ENCODE results near the gene DNM3. TPM values are rescaled to one million over a fixed set of nuclear protein-coding genes. Genes with fewer than 3 reads are reported as not detected.

Gene DNM3
- polyA plus RNA-seq, 1 of the 3 experiments (the other 2 are of a cell fraction): 0.43 TPM

DNA sequence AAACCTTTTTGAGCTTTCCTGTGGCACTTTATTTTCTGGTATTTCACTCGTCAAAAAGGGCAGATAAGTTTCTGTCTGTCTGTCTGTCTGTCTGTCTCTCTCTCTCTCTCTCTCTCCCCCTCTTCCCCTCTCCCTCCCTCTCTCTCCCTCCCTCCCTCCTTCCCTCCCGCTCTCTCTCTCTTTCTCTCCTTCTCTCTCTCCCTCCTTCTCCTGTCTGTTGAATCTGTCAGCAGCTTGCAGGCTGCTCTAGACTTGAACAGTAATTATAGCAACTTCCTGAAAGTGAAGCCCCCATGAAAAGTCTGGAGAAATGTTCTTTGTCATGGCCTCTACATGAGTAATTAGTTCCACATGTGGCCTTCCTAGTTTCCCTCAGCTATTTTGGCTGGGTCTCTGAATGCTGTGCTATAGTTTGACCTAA is 303.9 kb downstream of the DNM3 start (continued):
- TF ChIP-seq, protein P1, sequence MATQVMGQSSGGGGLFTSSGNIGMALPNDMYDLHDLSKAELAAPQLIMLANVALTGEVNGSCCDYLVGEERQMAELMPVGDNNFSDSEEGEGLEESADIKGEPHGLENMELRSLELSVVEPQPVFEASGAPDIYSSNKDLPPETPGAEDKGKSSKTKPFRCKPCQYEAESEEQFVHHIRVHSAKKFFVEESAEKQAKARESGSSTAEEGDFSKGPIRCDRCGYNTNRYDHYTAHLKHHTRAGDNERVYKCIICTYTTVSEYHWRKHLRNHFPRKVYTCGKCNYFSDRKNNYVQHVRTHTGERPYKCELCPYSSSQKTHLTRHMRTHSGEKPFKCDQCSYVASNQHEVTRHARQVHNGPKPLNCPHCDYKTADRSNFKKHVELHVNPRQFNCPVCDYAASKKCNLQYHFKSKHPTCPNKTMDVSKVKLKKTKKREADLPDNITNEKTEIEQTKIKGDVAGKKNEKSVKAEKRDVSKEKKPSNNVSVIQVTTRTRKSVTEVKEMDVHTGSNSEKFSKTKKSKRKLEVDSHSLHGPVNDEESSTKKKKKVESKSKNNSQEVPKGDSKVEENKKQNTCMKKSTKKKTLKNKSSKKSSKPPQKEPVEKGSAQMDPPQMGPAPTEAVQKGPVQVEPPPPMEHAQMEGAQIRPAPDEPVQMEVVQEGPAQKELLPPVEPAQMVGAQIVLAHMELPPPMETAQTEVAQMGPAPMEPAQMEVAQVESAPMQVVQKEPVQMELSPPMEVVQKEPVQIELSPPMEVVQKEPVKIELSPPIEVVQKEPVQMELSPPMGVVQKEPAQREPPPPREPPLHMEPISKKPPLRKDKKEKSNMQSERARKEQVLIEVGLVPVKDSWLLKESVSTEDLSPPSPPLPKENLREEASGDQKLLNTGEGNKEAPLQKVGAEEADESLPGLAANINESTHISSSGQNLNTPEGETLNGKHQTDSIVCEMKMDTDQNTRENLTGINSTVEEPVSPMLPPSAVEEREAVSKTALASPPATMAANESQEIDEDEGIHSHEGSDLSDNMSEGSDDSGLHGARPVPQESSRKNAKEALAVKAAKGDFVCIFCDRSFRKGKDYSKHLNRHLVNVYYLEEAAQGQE (IDR thresholded peaks at IDR 0.05; ENCODE audit: low read depth, low read length): no peak
- peak; percentile 61; the same call in 1 of the 2 replicates for TF ChIP-seq RXRA (IDR thresholded peaks at IDR 0.05; ENCODE audit: borderline replicate concordance, low read depth)
- peak; percentile 58; the same call in 1 of the 2 replicates for TF ChIP-seq FOXM1 (IDR thresholded peaks at IDR 0.05; ENCODE audit: low read depth)
- TF ChIP-seq RAD21 (IDR thresholded peaks at IDR 0.05; ENCODE audit: low read length): peak; percentile 30; the same call in 1 of the 2 replicates
- TF ChIP-seq, protein P2, sequence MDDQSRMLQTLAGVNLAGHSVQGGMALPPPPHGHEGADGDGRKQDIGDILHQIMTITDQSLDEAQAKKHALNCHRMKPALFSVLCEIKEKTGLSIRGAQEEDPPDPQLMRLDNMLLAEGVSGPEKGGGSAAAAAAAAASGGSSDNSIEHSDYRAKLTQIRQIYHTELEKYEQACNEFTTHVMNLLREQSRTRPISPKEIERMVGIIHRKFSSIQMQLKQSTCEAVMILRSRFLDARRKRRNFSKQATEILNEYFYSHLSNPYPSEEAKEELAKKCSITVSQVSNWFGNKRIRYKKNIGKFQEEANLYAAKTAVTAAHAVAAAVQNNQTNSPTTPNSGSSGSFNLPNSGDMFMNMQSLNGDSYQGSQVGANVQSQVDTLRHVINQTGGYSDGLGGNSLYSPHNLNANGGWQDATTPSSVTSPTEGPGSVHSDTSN (IDR thresholded peaks at IDR 0.05): peak; percentile 76
- TF ChIP-seq FOXJ3 (CRISPR knock-in tag; IDR thresholded peaks at IDR 0.05): no peak
- TF ChIP-seq JUND (IDR thresholded peaks at IDR 0.05): peak; percentile 41
- peak; percentile 64 for TF ChIP-seq POLR2AphosphoS5 (IDR thresholded peaks at IDR 0.05; ENCODE audit: low read depth, low read length)
- TF ChIP-seq MXI1 (IDR thresholded peaks at IDR 0.05; ENCODE audit: low read depth, low read length): peak; percentile 57; the same call in 1 of the 2 replicates
- peak; percentile 68; the same call in 1 of the 2 replicates for TF ChIP-seq SIN3A (IDR thresholded peaks at IDR 0.05; ENCODE audit: borderline replicate concordance, low read depth, low read length)
- TF ChIP-seq FOSL2 (IDR thresholded peaks at IDR 0.05; ENCODE audit: borderline replicate concordance, low read depth): no peak
- TF ChIP-seq, protein P3, sequence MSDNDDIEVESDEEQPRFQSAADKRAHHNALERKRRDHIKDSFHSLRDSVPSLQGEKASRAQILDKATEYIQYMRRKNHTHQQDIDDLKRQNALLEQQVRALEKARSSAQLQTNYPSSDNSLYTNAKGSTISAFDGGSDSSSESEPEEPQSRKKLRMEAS (IDR thresholded peaks at IDR 0.05; ENCODE audit: low read depth): peak; percentile 76; the same call in 1 of the 2 replicates
- no peak for TF ChIP-seq RFX5 (IDR thresholded peaks at IDR 0.05; ENCODE audit: low read length)
- peak; percentile 55 to 76; a peak in 3 of 4 replicates for TF ChIP-seq EP300 (IDR thresholded peaks at IDR 0.05; ENCODE audit: borderline replicate concordance in 1 of 2, low read depth in 1 of 2, low read length in 1 of 2)
- TF ChIP-seq TAF1 (IDR thresholded peaks at IDR 0.05; ENCODE audit: borderline replicate concordance, low read depth, low read length): peak; percentile 34; the same call in 1 of the 2 replicates
- TF ChIP-seq MEF2A (IDR thresholded peaks at IDR 0.05; ENCODE audit: borderline replicate concordance, low read depth): peak; percentile 47; the same call in 1 of the 2 replicates
- 0 out of 2 replicates have a peak, but pooled peaks have one; percentile 42 for TF ChIP-seq TEAD4 (IDR thresholded peaks at IDR 0.05; ENCODE audit: borderline replicate concordance, insufficient read depth)
- no peak for TF ChIP-seq NRF1 (IDR thresholded peaks at IDR 0.05; ENCODE audit: low read depth, low read length)
- peak; percentile 96 for TF ChIP-seq TCF12 (IDR thresholded peaks at IDR 0.05)
- TF ChIP-seq, protein P4, sequence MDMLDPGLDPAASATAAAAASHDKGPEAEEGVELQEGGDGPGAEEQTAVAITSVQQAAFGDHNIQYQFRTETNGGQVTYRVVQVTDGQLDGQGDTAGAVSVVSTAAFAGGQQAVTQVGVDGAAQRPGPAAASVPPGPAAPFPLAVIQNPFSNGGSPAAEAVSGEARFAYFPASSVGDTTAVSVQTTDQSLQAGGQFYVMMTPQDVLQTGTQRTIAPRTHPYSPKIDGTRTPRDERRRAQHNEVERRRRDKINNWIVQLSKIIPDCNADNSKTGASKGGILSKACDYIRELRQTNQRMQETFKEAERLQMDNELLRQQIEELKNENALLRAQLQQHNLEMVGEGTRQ (IDR thresholded peaks at IDR 0.05; ENCODE audit: borderline replicate concordance, low read depth, low read length): no peak
